ENCODE measurements around the gene AGXT. TPM values are rescaled to one million over a fixed set of nuclear protein-coding genes. Genes with fewer than 3 reads are reported as not detected.

Gene AGXT
- total RNA-seq, 3 donors from 2014 or later, result 0.22 to 4.1 (median 1.0) TPM

GRCh38 chr2:240912878-240913809, 44.5 kb downstream of the AGXT start:
- no peak for DNase-seq
- Histone ChIP-seq H3K9me3 (no peaks in the 10 kb centered on the region), H3K36me3 (ENCODE audit: low read depth) (no peaks in the 10 kb centered on the region), H3K4me3 (no peak overlapping the region), H3K4me1 (ENCODE audit: low read depth) (peaks cover 6% of the 10 kb centered on the region)
- TF ChIP-seq CTCF (IDR thresholded peaks at IDR 0.05), result no peak
- intact Hi-C loops (cut with DNase I, micrococcal nuclease), result no loop called here
- ATAC-seq, result no peak

DNA sequence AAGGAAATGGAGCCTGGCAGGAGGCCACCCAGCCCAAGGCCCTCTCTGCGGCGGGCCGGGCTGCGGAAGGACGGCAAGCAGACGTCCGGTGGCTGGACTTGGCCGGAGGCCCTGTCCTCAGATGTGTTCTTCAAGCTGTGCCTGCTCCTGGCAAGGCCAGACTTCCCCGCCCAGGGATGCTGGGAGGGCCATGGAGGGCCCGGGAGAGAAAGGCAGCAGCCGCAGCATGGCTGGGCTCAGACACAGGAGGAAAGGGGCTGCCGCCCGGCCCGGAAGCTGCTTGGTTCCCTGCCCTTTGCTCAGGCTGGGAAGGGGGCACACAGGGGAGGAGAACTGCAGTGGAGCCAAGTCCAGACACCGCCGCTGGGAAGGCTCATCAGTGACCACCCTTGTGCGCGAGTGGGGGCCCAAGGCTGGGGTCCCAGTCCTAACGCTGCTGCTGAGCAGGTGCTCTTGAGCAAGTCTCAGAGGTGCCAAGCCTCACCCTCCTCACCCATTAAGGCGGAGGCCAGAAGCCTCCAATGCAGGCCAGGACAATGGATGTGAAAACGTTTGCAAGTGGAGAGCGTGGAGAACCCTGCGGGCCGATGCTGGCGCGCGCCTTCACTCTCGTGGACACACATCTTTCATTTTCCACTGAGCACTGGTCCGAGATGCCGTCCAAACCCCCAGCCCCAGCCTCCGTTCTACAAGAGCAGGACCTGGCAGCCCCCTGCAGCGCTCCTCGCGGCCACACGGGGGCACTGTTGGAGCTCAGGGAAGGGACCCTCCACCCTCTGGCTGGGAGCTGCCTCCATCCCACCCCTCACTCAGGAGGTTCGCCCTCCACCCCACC, 45.4 kb downstream of the AGXT start:
- peak; percentile 92 for TF ChIP-seq CTCF (IDR thresholded peaks at IDR 0.05)
- H3K9me3 ChIP-seq, result no peaks in the 10 kb centered on the region
- H3K36me3 ChIP-seq (ENCODE audit: low read depth), result no peaks in the 10 kb centered on the region
- H3K4me3 ChIP-seq, result no peak overlapping the region
- ATAC-seq (peak; percentile 57), DNase-seq (peak; percentile 67 to 72 (median 70))
- intact Hi-C loops (cut with DNase I, micrococcal nuclease), result no loop called here
- H3K4me1 ChIP-seq (ENCODE audit: low read depth), result peaks cover 6% of the 10 kb centered on the region

GRCh38 chr2:240914645-240915525, 46.3 kb downstream of the AGXT start:
- no peaks in the 10 kb centered on the region for H3K36me3 ChIP-seq (ENCODE audit: low read depth)
- H3K9me3 ChIP-seq, result no peaks in the 10 kb centered on the region
- H3K4me1 ChIP-seq (ENCODE audit: low read depth), result peaks cover 6% of the 10 kb centered on the region
- DNase-seq (peak in 2 of 3 donors; percentile 31 to 51), ATAC-seq (no peak)
- intact Hi-C loops (cut with DNase I, micrococcal nuclease), result no loop called here
- no peak overlapping the region for H3K4me3 ChIP-seq
- TF ChIP-seq CTCF (IDR thresholded peaks at IDR 0.05), result no peak

- ATAC-seq, result no peak
- no peak for TF ChIP-seq CTCF (IDR thresholded peaks at IDR 0.05)
- peak; percentile 2 to 42 (median 35) for DNase-seq
- Histone ChIP-seq H3K4me1 (ENCODE audit: low read depth) (peaks cover 6% of the 10 kb centered on the region), H3K36me3 (ENCODE audit: low read depth) (no peaks in the 10 kb centered on the region), H3K9me3 (no peaks in the 10 kb centered on the region), H3K4me3 (no peak overlapping the region)
- intact Hi-C loops (cut with DNase I, micrococcal nuclease), result no loop called here
These were observed 47.1 kb downstream of the AGXT start for GRCh38 chr2:240915526-240916341.
